CD4-positive, alpha-beta memory T cell (primary cell): Measurements from ENCODE around the gene USB1. TPM values are rescaled to one million over a fixed set of nuclear protein-coding genes. Genes with fewer than 3 reads are reported as not detected.

ENCODE experiments used
- CTCF ChIA-PET: fragments of 350-600 bp; sonication (Branson Sonifier 250); formaldehyde crosslinking; loops from one replicate; lab custom pipeline; 2021; ENCODE audit warnings: inconsistent platforms; ENCODE audit not compliant: partially characterized antibody; lab: Charles Lee
- POLR2A ChIA-PET: fragments of 350-600 bp; sonication (Branson Sonifier 250); formaldehyde crosslinking; loops from one replicate; lab custom pipeline; 2021; ENCODE audit not compliant: partially characterized antibody; lab: Charles Lee
- DNase-seq, 5 donors: peaks; one replicate each; pipeline versions ENCODE4 v3.0.0 to v3.0.0-alpha.2; 2020 to 2022; ENCODE audit warnings: mixed read lengths in 1 of 5
- H3K27ac ChIP-seq: one replicate; pipeline ENCODE4 v1.7.0; 2013; ENCODE audit warnings: low read depth, low read length
- H3K27me3 ChIP-seq: 2 replicates; pipeline ENCODE4 v1.7.0; 2013; ENCODE audit warnings: mild to moderate bottlenecking, low read length, moderate library complexity; ENCODE audit not compliant: insufficient read depth
- H3K36me3 ChIP-seq: 2 replicates; pipeline ENCODE4 v1.7.0; 2013; ENCODE audit warnings: mild to moderate bottlenecking, low read length, moderate library complexity; ENCODE audit not compliant: insufficient read depth
- H3K4me1 ChIP-seq: 2 replicates; pipeline ENCODE4 v1.7.0; 2013; ENCODE audit warnings: mild to moderate bottlenecking, low read length, moderate library complexity; ENCODE audit not compliant: insufficient read depth
- H3K4me3 ChIP-seq, 2 donors: one replicate each; pipeline ENCODE4 v1.7.0; 2013; ENCODE audit warnings: low read length in 2 of 2, mild to moderate bottlenecking in 1 of 2
- H3K9me3 ChIP-seq, 2 donors: one replicate each; pipeline ENCODE4 v1.7.0; 2013; ENCODE audit warnings: low read length in 2 of 2, control low read depth in 1 of 2; ENCODE audit not compliant: control insufficient read depth in 1 of 2
- H3K27ac Mint-ChIP-seq, 7 donors: one replicate each; pipeline ENCODE4 v1.8.0; 2020 to 2021; ENCODE audit warnings: mixed read lengths in 7 of 7, mild to moderate bottlenecking in 6 of 7, inconsistent platforms in 3 of 7, moderate library complexity in 3 of 7
- H3K27me3 Mint-ChIP-seq, 2 donors: one replicate each; pipeline ENCODE4 v1.8.0; 2020 to 2021; ENCODE audit warnings: mixed read lengths in 2 of 2
- H3K36me3 Mint-ChIP-seq, 2 donors: one replicate each; pipeline ENCODE4 v1.8.0; 2020 to 2021; ENCODE audit warnings: mixed read lengths in 2 of 2, inconsistent platforms in 1 of 2, mild to moderate bottlenecking in 1 of 2
- H3K4me1 Mint-ChIP-seq, 4 donors: one replicate each; pipeline ENCODE4 v1.8.0; 2020 to 2021; ENCODE audit warnings: mixed read lengths in 4 of 4, mild to moderate bottlenecking in 1 of 4
- H3K4me3 Mint-ChIP-seq, 8 donors: one replicate each; pipeline ENCODE4 v1.8.0; 2020 to 2021; ENCODE audit warnings: mixed read lengths in 8 of 8, mild to moderate bottlenecking in 7 of 8, moderate library complexity in 6 of 8, inconsistent platforms in 3 of 8
- H3K9me3 Mint-ChIP-seq, 8 donors: one replicate each; pipeline ENCODE4 v1.8.0; 2020 to 2021; ENCODE audit warnings: mixed read lengths in 8 of 8, mild to moderate bottlenecking in 5 of 8, inconsistent platforms in 3 of 8, moderate library complexity in 1 of 8
- intact Hi-C: fragments of 100-400 bp; cut with micrococcal nuclease; formaldehyde crosslinking; loops from one replicate; pipeline ENCODE4 v1.15.1; 2023
- polyA plus RNA-seq, 2 donors: library from polyadenylated mRNA; unstranded; fragments of 300-500 nt; fragmentation: Illumina TruSeq; gene quantifications; one replicate each; pipeline ENCODE4 v1.2.3, GENCODE V29; 2021
- total RNA-seq, 2 experiments: library from RNA; stranded (reverse); gene quantifications; one replicate each; pipeline ENCODE4 v1.2.3, GENCODE V29; 2021

Gene USB1
- total and polyA plus RNA-seq, 4 experiments from 2014 or later, result 35.3 to 45.2 (median 37.9) TPM

DNA sequence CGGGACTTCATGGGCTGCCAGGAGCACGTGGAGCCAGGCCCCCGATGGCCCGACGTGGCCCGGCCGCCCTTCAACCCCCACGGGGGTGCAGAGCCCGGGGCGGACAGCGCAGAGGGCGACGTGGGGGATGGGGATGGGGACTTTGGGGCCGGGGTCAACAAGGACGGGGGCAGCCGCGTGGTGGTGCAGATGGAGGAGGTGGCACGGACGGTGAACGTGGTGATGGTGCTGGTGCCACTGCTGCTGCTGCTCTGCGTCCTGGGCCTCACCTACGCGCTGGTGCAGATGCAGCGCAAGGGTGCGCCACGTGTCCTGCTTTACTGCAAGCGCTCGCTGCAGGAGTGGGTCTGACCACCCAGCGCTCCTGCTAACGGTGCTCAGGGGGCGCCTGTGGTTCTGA is 43.9 kb downstream of the USB1 start:
- ChIA-PET CTCF (no interaction called here), POLR2A (no interaction called here)
- intact Hi-C loops, result no loop called here
- Mint-ChIP-seq H3K27me3 (peaks cover 0 to 1% of the 10 kb centered on the region in 2 donors), H3K4me1 (no peaks in the 10 kb centered on the region), H3K36me3 (no peaks in the 10 kb centered on the region), H3K27ac (no peak overlapping the region), H3K9me3 (peaks cover 0 to 1% (median 0%) of the 10 kb centered on the region in 8 donors), H3K4me3 (no peak overlapping the region)
- no peaks in the 10 kb centered on the region for H3K36me3 ChIP-seq
- no peak overlapping the region for H3K4me3 ChIP-seq
- no peaks in the 10 kb centered on the region for H3K9me3 ChIP-seq
- H3K4me1 ChIP-seq, result no peaks in the 10 kb centered on the region
- DNase-seq, result no peak
- H3K27ac ChIP-seq, result no peak overlapping the region
- no peaks in the 10 kb centered on the region for H3K27me3 ChIP-seq

DNA sequence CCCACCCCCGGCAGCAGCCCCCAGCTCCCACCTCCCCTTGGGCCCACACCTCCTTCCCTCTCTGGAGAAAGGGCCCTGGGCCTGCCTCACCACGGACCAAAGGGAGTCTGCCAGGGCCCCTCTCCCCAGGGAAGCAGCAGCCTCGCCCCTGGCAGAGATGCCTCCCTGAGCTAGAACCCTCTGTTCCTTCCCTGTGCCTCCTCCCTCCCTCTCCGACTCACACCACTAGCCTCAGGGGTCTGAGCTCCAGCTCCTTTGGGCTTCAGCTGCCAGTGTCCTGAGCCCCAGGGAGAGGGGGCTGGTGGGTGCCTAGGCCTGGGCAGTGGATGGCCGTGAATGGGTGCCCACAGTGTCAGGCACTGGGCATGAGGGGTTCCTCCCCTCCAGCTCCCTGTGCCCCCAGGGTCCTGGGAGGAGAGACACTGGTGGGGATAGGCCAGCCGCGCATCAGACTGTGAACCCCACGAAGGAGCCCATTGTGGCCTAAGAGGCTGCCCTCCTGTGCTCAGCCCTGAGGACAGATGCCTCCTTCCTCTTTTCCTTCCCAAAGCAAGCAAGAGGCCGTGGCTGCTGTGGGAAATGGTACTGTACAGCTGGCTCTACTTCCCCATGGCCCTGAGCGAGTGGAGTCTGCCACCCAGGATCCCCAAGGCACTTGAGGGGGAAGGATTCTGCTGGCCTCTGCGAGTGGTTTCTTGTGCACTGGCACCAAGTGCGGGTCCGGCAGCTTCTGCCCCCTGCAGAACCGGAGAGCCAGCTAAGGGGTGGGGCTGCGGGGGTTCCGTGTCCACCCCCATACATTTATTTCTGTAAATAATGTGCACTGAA is 45.1 kb downstream of the USB1 start:
- no peak overlapping the region for H3K4me3 ChIP-seq
- H3K36me3 ChIP-seq, result no peaks in the 10 kb centered on the region
- intact Hi-C loops, result no loop called here
- H3K27ac ChIP-seq, result no peak overlapping the region
- Mint-ChIP-seq H3K9me3 (peaks cover 0 to 5% (median 0%) of the 10 kb centered on the region in 8 donors), H3K27ac (no peak overlapping the region), H3K27me3 (peaks cover 0 to 2% of the 10 kb centered on the region in 2 donors), H3K4me1 (no peaks in the 10 kb centered on the region), H3K4me3 (no peak overlapping the region), H3K36me3 (no peaks in the 10 kb centered on the region)
- H3K4me1 ChIP-seq, result no peaks in the 10 kb centered on the region
- no peaks in the 10 kb centered on the region for H3K9me3 ChIP-seq
- ChIA-PET POLR2A (no interaction called here), CTCF (no interaction called here)
- no peaks in the 10 kb centered on the region for H3K27me3 ChIP-seq
- DNase-seq, result no peak

DNA sequence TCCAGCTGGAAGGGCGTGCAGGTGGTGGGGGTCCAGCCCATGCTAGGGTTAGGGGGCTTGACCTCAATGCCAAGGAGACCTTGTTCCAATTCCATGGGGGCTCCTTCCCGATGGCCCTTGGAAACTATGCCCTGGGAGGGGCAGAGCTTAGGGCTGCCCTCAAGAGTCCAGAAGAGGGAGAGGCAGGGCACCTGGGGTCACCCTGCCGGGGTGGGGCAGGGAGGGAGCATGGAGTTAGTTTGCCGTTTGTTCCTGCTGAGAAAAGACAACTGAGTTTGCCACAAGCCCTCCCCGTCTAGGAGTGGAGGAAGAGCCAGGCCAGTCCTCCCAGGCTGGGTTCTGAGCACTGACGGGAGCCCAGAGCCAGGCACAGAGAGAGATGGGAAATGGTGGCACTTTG is 45.7 kb downstream of the USB1 start:
- H3K4me1 ChIP-seq, result no peaks in the 10 kb centered on the region
- H3K9me3 ChIP-seq, result no peaks in the 10 kb centered on the region
- CTCF ChIA-PET, result no interaction called here
- H3K27me3 ChIP-seq, result no peaks in the 10 kb centered on the region
- no peak overlapping the region for H3K27ac Mint-ChIP-seq
- POLR2A ChIA-PET, result no interaction called here
- H3K27me3 Mint-ChIP-seq, result peaks cover 0 to 2% of the 10 kb centered on the region in 2 donors
- H3K4me3 ChIP-seq, result no peak overlapping the region
- no peaks in the 10 kb centered on the region for H3K36me3 Mint-ChIP-seq
- peaks cover 0 to 5% (median 0%) of the 10 kb centered on the region in 8 donors for H3K9me3 Mint-ChIP-seq
- H3K36me3 ChIP-seq, result no peaks in the 10 kb centered on the region
- intact Hi-C loops, result no loop called here
- H3K27ac ChIP-seq, result no peak overlapping the region
- DNase-seq, result no peak
- H3K4me3 Mint-ChIP-seq, result no peak overlapping the region
- H3K4me1 Mint-ChIP-seq, result no peaks in the 10 kb centered on the region

DNA sequence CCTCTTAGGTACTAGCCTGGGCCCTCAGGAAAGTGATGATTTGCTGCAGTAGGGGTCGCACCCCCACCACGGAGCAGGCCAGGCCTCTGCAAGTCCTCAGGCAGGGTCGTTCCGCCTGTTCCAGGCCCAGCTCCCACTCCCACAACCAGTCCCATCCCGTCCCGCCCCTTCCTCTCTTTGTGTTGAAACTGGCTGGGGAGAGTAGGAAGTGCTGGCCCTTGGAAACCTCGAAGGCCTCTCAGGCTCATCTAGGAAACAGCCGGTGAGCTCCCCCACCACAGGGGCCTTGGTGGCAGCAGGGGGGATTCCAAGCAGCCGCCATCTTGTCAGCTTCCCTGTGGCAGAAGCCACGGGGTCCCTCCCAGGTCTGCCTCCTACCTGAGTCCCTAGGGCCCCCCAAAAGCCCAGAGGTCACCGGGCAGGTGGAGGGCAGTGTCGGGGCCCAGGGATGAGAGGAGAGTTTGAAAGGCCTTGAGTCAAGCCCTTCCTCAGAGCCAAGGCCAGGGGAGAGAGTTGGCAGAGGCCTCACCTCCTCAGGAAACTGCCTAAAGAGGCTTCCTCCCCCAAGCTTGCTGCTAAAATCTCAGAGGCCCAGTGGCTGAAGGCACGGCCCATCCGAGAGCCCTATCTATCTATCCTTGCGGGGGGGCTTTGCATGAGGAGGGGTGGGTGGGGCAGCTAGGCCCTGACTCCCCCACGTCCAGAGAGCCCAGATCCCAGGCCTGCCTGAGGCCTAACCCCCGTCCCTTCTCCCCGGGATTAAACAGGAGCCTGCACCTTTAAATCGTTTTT is 46.5 kb downstream of the USB1 start:
- H3K36me3 ChIP-seq, result no peaks in the 10 kb centered on the region
- no peaks in the 10 kb centered on the region for H3K4me1 ChIP-seq
- no peak overlapping the region for H3K27ac Mint-ChIP-seq
- peaks cover 0 to 5% (median 0%) of the 10 kb centered on the region in 8 donors for H3K9me3 Mint-ChIP-seq
- H3K9me3 ChIP-seq, result no peaks in the 10 kb centered on the region
- no peak for DNase-seq
- no peak overlapping the region for H3K4me3 ChIP-seq
- peaks cover 0 to 2% of the 10 kb centered on the region in 2 donors for H3K27me3 Mint-ChIP-seq
- intact Hi-C loops, result no loop called here
- no peaks in the 10 kb centered on the region for H3K36me3 Mint-ChIP-seq
- H3K4me3 Mint-ChIP-seq, result no peak overlapping the region
- H3K27ac ChIP-seq, result no peak overlapping the region
- H3K27me3 ChIP-seq, result no peaks in the 10 kb centered on the region
- POLR2A ChIA-PET, result no interaction called here
- CTCF ChIA-PET, result no interaction called here
- H3K4me1 Mint-ChIP-seq, result no peaks in the 10 kb centered on the region

DNA sequence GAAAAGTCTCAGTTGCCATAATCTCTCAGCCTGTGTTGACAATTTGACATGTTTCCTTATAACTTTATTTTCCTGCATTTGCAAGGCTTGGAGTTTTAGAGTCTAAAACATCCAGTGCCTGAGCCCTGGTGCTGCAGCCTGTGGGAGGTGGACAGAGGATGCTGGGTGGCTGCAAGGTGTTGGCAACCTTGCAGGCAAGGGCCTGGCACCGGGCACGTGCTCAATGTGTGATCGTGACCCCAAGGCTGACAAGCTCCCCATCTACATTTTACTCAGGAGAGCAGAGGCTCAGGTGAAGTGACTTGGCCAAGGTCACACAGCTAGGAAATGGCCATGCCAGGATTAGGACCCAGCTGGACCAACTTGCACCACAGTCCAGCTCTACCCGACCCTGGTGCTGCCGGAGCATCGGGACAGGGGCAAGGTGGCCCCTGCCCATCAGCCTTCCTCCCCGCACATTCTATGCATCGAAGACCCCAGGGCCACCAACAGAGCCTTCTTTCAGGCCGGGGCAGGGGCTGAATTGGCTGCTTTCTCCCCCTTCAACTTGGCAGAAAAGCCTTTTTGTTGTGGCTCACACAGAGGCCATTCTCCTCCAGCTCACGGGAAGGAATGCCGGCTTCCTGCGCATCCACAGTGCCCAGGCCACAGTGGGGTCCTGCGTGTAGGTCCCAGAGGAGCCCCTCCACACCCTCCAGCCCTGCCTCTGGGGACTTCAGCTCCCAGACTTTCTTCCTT is 47.5 kb downstream of the USB1 start:
- H3K27ac ChIP-seq, result no peak overlapping the region
- intact Hi-C loops, result no loop called here
- no peak for DNase-seq
- POLR2A ChIA-PET, result no interaction called here
- no peaks in the 10 kb centered on the region for H3K9me3 ChIP-seq
- Mint-ChIP-seq H3K4me1 (no peaks in the 10 kb centered on the region), H3K27me3 (peaks cover 0 to 2% of the 10 kb centered on the region in 2 donors), H3K36me3 (no peaks in the 10 kb centered on the region), H3K9me3 (peaks cover 0 to 5% (median 0%) of the 10 kb centered on the region in 8 donors), H3K4me3 (no peak overlapping the region), H3K27ac (no peak overlapping the region)
- H3K27me3 ChIP-seq, result no peaks in the 10 kb centered on the region
- H3K36me3 ChIP-seq, result no peaks in the 10 kb centered on the region
- CTCF ChIA-PET, result no interaction called here
- H3K4me3 ChIP-seq, result no peak overlapping the region
- H3K4me1 ChIP-seq, result no peaks in the 10 kb centered on the region

DNA sequence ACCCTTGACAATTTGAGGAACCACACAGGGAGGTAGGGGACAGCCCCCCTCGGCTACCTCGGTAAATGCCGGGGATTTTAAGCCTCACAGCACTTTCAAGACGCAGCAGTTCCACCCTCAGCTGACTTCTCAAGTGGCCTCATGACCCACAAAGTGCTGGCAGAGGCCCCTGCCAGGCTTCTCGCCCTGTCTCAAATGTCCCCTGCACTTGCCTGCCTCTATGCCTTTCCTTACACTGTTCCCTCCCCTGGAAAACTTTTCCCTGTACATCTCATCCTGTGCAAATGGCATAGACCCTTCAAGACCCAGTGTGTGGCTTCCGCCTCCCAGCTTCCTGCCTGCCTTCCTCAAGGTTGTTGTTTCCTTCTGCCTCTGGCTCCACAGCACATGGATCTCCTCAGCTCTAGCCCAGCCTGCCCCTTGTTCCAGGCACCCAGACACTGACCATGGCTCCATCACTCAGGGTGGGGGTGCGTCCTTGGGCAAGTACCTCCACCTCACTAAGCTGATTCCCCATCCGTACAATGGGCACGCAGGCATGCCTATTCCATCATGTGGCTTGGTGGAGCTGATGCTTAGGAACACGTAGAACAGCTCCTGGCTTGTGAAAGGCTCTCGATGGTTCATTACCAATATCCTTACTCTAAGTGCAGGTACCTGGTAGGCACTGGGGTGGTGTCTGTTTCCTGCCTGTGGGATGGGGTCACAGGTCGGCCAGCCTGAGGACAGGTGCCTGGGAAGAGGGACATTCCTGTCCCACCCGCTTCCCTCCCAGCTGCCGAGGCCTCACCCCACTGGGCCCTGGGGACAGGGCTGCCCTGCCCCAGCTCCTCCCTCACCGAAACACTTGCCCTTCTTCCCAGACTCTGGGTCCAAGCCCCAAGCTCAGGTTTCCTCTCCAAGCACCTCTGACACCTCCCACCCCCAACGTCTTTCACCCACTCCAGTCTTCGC is 48.3 kb downstream of the USB1 start:
- Mint-ChIP-seq H3K4me1 (peaks cover 0 to 2% (median 0%) of the 10 kb centered on the region in 4 donors), H3K4me3 (no peak overlapping the region), H3K9me3 (peaks cover 0 to 5% (median 0%) of the 10 kb centered on the region in 8 donors), H3K27ac (peak overlapping the region in 2 of 7 donors; percentile 7 to 59), H3K36me3 (no peaks in the 10 kb centered on the region), H3K27me3 (peaks cover 0 to 2% of the 10 kb centered on the region in 2 donors)
- no peak for DNase-seq
- ChIA-PET POLR2A (no interaction called here), CTCF (no interaction called here)
- no peak overlapping the region for H3K4me3 ChIP-seq
- intact Hi-C loops, result no loop called here
- H3K36me3 ChIP-seq, result no peaks in the 10 kb centered on the region
- H3K27ac ChIP-seq, result no peak overlapping the region
- no peaks in the 10 kb centered on the region for H3K27me3 ChIP-seq
- H3K9me3 ChIP-seq, result no peaks in the 10 kb centered on the region
- H3K4me1 ChIP-seq, result no peaks in the 10 kb centered on the region
